ENCODE measurements around the gene PCBP3.

GRCh38 chr21:45921917-45922316 is 278.4 kb downstream of the PCBP3 start:
- TF ChIP-seq, protein P1, sequence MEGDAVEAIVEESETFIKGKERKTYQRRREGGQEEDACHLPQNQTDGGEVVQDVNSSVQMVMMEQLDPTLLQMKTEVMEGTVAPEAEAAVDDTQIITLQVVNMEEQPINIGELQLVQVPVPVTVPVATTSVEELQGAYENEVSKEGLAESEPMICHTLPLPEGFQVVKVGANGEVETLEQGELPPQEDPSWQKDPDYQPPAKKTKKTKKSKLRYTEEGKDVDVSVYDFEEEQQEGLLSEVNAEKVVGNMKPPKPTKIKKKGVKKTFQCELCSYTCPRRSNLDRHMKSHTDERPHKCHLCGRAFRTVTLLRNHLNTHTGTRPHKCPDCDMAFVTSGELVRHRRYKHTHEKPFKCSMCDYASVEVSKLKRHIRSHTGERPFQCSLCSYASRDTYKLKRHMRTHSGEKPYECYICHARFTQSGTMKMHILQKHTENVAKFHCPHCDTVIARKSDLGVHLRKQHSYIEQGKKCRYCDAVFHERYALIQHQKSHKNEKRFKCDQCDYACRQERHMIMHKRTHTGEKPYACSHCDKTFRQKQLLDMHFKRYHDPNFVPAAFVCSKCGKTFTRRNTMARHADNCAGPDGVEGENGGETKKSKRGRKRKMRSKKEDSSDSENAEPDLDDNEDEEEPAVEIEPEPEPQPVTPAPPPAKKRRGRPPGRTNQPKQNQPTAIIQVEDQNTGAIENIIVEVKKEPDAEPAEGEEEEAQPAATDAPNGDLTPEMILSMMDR (IDR thresholded peaks at IDR 0.05): no peak; the same call in 1 of the 2 replicates
- no peak for TF ChIP-seq POLR2AphosphoS5 (IDR thresholded peaks at IDR 0.05; ENCODE audit: low read depth, low read length)

Data from Panc1 (cell line).